Neural progenitor cell (in vitro differentiated cells): ENCODE results near the gene GAMT. TPM values are rescaled to one million over a fixed set of nuclear protein-coding genes. Genes with fewer than 3 reads are reported as not detected.

ENCODE experiments used
- DNase-seq: peaks from one replicate; pipeline ENCODE4 v3.0.0-alpha.2; 2016; ENCODE audit warnings: low spot score
- H2AFZ ChIP-seq: fragments of 200-600 bp; sonication (generic); replicated peaks from 2 replicates; pipeline ENCODE4 v1.6.1; 2016; ENCODE audit warnings: antibody characterized with exemption
- H3F3A ChIP-seq: fragments of 200-600 bp; sonication (generic); 2 replicates; pipeline ENCODE4 v1.6.1; 2016; ENCODE audit warnings: antibody characterized with exemption, low read depth
- H3K27ac ChIP-seq: fragments of 200-600 bp; sonication (generic); 2 replicates; pipeline ENCODE4 v1.5.1; 2016; ENCODE audit warnings: mild to moderate bottlenecking
- H3K27me3 ChIP-seq: fragments of 200-600 bp; sonication (generic); 2 replicates; pipeline ENCODE4 v1.6.1; 2016; ENCODE audit warnings: mild to moderate bottlenecking, moderate library complexity
- H3K36me3 ChIP-seq: fragments of 200-600 bp; sonication (generic); 2 replicates; pipeline ENCODE4 v1.5.1; 2016
- H3K4me1 ChIP-seq: fragments of 200-600 bp; sonication (generic); 2 replicates; pipeline ENCODE4 v1.6.1; 2016; ENCODE audit warnings: mixed run types
- H3K4me2 ChIP-seq: fragments of 200-600 bp; sonication (generic); 2 replicates; pipeline ENCODE4 v1.6.1; 2016
- H3K4me3 ChIP-seq: fragments of 200-600 bp; sonication (generic); 2 replicates; pipeline ENCODE4 v1.5.1; 2016
- H3K79me2 ChIP-seq: fragments of 200-600 bp; sonication (generic); 2 replicates; pipeline ENCODE4 v1.6.1; 2016; ENCODE audit warnings: low read depth
- H3K9ac ChIP-seq: fragments of 200-600 bp; sonication (generic); 2 replicates; pipeline ENCODE4 v1.6.1; 2016
- H3K9me3 ChIP-seq: fragments of 200-600 bp; sonication (generic); 2 replicates; pipeline ENCODE4 v1.5.1; 2016; ENCODE audit warnings: low read depth
- H4K20me1 ChIP-seq: fragments of 200-600 bp; sonication (generic); 2 replicates; pipeline ENCODE4 v1.6.1; 2016; ENCODE audit warnings: low read depth
- H3K27ac Mint-ChIP-seq: 3 replicates; pipeline ENCODE4 v1.8.0; 2021; ENCODE audit warnings: mixed read lengths
- H3K27me3 Mint-ChIP-seq: 2 replicates; pipeline ENCODE4 v1.8.0; 2022; ENCODE audit warnings: low read depth, mild to moderate bottlenecking, inconsistent platforms, moderate library complexity, mixed read lengths; ENCODE audit not compliant: insufficient read depth
- H3K36me3 Mint-ChIP-seq: 3 replicates; pipeline ENCODE4 v1.8.0; 2021; ENCODE audit warnings: mixed read lengths
- H3K4me1 Mint-ChIP-seq: 3 replicates; pipeline ENCODE4 v1.8.0; 2021; ENCODE audit warnings: mixed read lengths
- H3K4me3 Mint-ChIP-seq: 3 replicates; pipeline ENCODE4 v1.8.0; 2021; ENCODE audit warnings: mild to moderate bottlenecking, moderate library complexity, mixed read lengths
- H3K9me3 Mint-ChIP-seq: 3 replicates; pipeline ENCODE4 v1.8.0; 2020; ENCODE audit warnings: mixed read lengths
- EZH2 ChIP-seq: fragments of 200-600 bp; sonication (generic); IDR thresholded peaks from 2 replicates; pipeline ENCODE4 v1.6.1; 2017; ENCODE audit warnings: antibody characterized with exemption, mild to moderate bottlenecking, moderate library complexity
- EZH2phosphoT487 ChIP-seq: fragments of 200-600 bp; sonication (generic); IDR thresholded peaks from 2 replicates; pipeline ENCODE4 v1.6.1; 2017; ENCODE audit warnings: antibody characterized with exemption
- total RNA-seq: library from RNA; depleted of rRNA; stranded (reverse); fragments of >200 nt; gene quantifications from 2 replicates; pipeline ENCODE4 v1.2.3, GENCODE V29; 2015; ENCODE audit warnings: low replicate concordance
- TF ChIP-seq, protein P1 (sequence below): fragments of 200-600 bp; sonication (generic); IDR thresholded peaks from 2 replicates; pipeline ENCODE4 v1.5.1; 2017; ENCODE audit warnings: antibody characterized with exemption, mild to moderate bottlenecking

GAMT gene
- total RNA-seq, 1 donor from 2014 or later = 13.8 TPM

DNA sequence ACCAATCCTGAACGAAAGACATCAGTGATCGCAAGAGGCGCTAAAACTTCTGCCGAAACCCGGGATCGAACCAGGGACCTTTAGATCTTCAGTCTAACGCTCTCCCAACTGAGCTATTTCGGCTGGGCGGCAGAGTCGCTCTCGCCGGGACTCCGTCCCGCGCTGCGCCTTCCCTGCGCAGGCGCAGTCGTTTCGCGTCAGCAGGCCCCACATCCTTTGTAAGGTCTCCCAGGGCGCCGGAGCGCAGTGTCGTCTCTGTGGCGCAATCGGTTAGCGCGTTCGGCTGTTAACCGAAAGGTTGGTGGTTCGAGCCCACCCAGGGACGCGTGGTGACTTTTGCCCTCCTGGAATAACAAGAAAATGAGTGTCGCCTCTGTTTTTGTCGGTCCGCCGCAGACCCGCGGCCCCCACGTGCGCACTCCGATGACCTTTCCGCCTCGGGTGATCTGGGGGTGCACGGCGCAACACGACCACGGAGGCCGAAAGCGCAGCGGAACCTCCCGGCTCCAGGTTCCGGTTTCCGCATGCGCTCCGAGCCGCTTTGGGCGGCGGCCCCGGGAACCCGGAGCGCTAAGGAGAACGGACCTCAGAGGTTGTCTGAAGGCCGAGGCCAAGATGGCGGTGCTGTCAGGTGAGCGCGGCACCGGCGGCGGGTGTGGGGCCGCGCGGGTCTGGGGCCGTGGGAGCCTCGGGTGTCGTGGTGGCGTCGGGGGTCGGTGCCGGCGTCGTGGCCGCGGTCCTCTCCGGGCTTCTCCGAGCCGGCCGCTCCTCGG lies 17.8 kb downstream of the GAMT start, which contains the start of gene NDUFS7:
NDUFS7 (plus strand) TSS at position 596 of the 773 bp plus-strand sequence; CDS start at position 616, 20 bp downstream.
- H3K36me3 Mint-ChIP-seq = peaks cover 7% of the 10 kb centered on the region
- H3K27ac Mint-ChIP-seq = peak within 1 kb of the TSS; percentile 99

DNA sequence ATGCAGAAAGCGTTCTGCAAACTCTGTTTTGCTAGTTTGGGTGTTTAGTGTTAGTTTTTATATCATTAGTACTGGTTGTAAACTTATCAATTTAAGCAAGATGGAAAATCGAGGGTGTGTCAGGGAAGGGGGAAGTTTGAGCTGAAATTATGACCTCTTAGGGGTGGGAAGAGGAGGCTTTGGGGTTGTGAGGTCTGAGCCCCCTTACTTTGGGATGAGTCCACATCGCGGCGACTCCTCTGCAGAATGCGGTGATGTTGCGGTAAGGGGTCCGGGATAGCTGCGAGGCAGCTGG lies 18.4 kb downstream of the GAMT start:
- no peaks in the 10 kb centered on the region for H3K9me3 ChIP-seq
- no peaks in the 10 kb centered on the region for H3K36me3 ChIP-seq
- TF ChIP-seq, protein P1, sequence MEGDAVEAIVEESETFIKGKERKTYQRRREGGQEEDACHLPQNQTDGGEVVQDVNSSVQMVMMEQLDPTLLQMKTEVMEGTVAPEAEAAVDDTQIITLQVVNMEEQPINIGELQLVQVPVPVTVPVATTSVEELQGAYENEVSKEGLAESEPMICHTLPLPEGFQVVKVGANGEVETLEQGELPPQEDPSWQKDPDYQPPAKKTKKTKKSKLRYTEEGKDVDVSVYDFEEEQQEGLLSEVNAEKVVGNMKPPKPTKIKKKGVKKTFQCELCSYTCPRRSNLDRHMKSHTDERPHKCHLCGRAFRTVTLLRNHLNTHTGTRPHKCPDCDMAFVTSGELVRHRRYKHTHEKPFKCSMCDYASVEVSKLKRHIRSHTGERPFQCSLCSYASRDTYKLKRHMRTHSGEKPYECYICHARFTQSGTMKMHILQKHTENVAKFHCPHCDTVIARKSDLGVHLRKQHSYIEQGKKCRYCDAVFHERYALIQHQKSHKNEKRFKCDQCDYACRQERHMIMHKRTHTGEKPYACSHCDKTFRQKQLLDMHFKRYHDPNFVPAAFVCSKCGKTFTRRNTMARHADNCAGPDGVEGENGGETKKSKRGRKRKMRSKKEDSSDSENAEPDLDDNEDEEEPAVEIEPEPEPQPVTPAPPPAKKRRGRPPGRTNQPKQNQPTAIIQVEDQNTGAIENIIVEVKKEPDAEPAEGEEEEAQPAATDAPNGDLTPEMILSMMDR = no peak
- TF ChIP-seq EZH2 (no peak), EZH2phosphoT487 (no peak)
- H4K20me1 ChIP-seq = no peaks in the 10 kb centered on the region
- peak overlapping the region; percentile 86 for H3K4me3 ChIP-seq
- Mint-ChIP-seq H3K4me1 (peaks cover 25% of the 10 kb centered on the region), H3K4me3 (peak overlapping the region; percentile 94), H3K27me3 (peaks cover 21% of the 10 kb centered on the region), H3K27ac (peak overlapping the region; percentile 99), H3K36me3 (peaks cover 7% of the 10 kb centered on the region), H3K9me3 (peaks cover 7% of the 10 kb centered on the region)
- peaks cover 30% of the 10 kb centered on the region for H3F3A ChIP-seq
- H3K79me2 ChIP-seq = peaks cover 15% of the 10 kb centered on the region
- DNase-seq = no peak
- H2AFZ ChIP-seq = no peak overlapping the region
- H3K27ac ChIP-seq = no peak overlapping the region
- H3K4me1 ChIP-seq = peaks cover 19% of the 10 kb centered on the region
- no peak overlapping the region for H3K9ac ChIP-seq
- no peak overlapping the region for H3K4me2 ChIP-seq
- H3K27me3 ChIP-seq = no peaks in the 10 kb centered on the region

More for the DNA sequence above, 17.8 kb downstream of the GAMT start, which contains the start of gene NDUFS7:
- Histone ChIP-seq H3K4me1 (peaks cover 19% of the 10 kb centered on the region), H4K20me1 (no peaks in the 10 kb centered on the region), H3F3A (peaks cover 30% of the 10 kb centered on the region), H3K79me2 (peaks cover 15% of the 10 kb centered on the region), H3K36me3 (no peaks in the 10 kb centered on the region), H3K27me3 (no peaks in the 10 kb centered on the region), H3K9ac (peak within 1 kb of the TSS; percentile 70), H3K9me3 (no peaks in the 10 kb centered on the region), H3K4me3 (peak within 1 kb of the TSS; percentile 86), H3K4me2 (peak within 1 kb of the TSS; percentile 94), H3K27ac (no peak within 1 kb of the TSS), H2AFZ (peak within 1 kb of the TSS; percentile 14)
- H3K9me3 Mint-ChIP-seq = peaks cover 7% of the 10 kb centered on the region
- peak; percentile 95 for DNase-seq
- peaks cover 23% of the 10 kb centered on the region for H3K27me3 Mint-ChIP-seq
- H3K4me3 Mint-ChIP-seq = peak within 1 kb of the TSS; percentile 94
- H3K4me1 Mint-ChIP-seq = peaks cover 25% of the 10 kb centered on the region
- TF ChIP-seq EZH2 = no peak
- TF ChIP-seq, protein P1 = peak; percentile 32

DNA sequence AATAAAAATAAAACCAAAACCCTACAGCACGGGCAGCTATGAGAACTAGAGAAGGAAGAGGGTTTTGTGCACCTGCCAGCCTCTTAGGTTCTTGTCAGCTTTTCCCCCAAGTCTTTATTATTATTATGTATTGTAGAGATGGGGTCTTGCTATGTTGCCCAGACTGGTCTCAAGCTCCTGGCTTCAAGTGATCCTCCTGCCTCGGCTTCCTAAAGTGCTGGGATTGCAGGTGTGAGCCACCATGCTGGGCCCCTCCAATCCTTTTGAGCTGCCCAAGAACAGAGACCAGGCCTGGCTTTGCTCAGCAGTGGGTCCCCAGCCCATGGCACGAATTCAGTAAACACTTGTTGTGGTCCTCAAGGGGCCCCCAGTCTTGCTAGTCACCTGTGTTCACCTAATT lies 19.1 kb downstream of the GAMT start:
- H3K4me1 Mint-ChIP-seq = peaks cover 25% of the 10 kb centered on the region
- Histone ChIP-seq H3F3A (peaks cover 30% of the 10 kb centered on the region), H3K9me3 (no peaks in the 10 kb centered on the region), H3K27me3 (no peaks in the 10 kb centered on the region), H3K36me3 (no peaks in the 10 kb centered on the region), H3K9ac (no peak overlapping the region), H2AFZ (no peak overlapping the region), H3K4me3 (no peak overlapping the region), H4K20me1 (no peaks in the 10 kb centered on the region), H3K79me2 (peaks cover 15% of the 10 kb centered on the region), H3K4me1 (peaks cover 19% of the 10 kb centered on the region), H3K4me2 (peak overlapping the region; percentile 72), H3K27ac (no peak overlapping the region)
- H3K27me3 Mint-ChIP-seq = peaks cover 21% of the 10 kb centered on the region
- H3K27ac Mint-ChIP-seq = no peak overlapping the region
- peaks cover 7% of the 10 kb centered on the region for H3K36me3 Mint-ChIP-seq
- DNase-seq = no peak
- peaks cover 7% of the 10 kb centered on the region for H3K9me3 Mint-ChIP-seq
- no peak overlapping the region for H3K4me3 Mint-ChIP-seq
- TF ChIP-seq EZH2 (no peak), EZH2phosphoT487 (no peak)
- TF ChIP-seq, protein P1 = no peak
